Activated naive CD4-positive, alpha-beta T cell treated with anti-CD3 and anti-CD28 coated beads for 36 hours (primary cell): ENCODE data around the gene EFCAB9. TPM values are rescaled to one million over a fixed set of nuclear protein-coding genes. Genes with fewer than 3 reads are reported as not detected.
"Not testable (repeated sequence)": the region's sequence is repeated elsewhere in the genome, so short reads cannot be mapped to it uniquely, and the experiment has no call there.

Experiments used
- CTCF ChIA-PET: fragments of 350-600 bp; sonication (Branson Sonifier 250); formaldehyde crosslinking; loops from one replicate; lab custom pipeline; 2021; ENCODE audit warnings: antibody characterized with exemption; lab: Charles Lee
- DNase-seq: peaks from one replicate; pipeline ENCODE4 v3.0.0-alpha.2; 2020
- H3K27ac Mint-ChIP-seq: one replicate; pipeline ENCODE4 v1.8.0; 2021; ENCODE audit warnings: mild to moderate bottlenecking, mixed read lengths
- H3K27me3 Mint-ChIP-seq: one replicate; pipeline ENCODE4 v1.8.0; 2021; ENCODE audit warnings: low read depth, mixed read lengths
- H3K36me3 Mint-ChIP-seq: one replicate; pipeline ENCODE4 v1.8.0; 2021; ENCODE audit warnings: low read depth, mixed read lengths
- H3K4me1 Mint-ChIP-seq: one replicate; pipeline ENCODE4 v1.8.0; 2021; ENCODE audit warnings: low read depth, mixed read lengths
- H3K4me3 Mint-ChIP-seq: one replicate; pipeline ENCODE4 v1.8.0; 2021; ENCODE audit warnings: mild to moderate bottlenecking, moderate library complexity, mixed read lengths
- H3K9me3 Mint-ChIP-seq: one replicate; pipeline ENCODE4 v1.8.0; 2021; ENCODE audit warnings: mixed read lengths
- intact Hi-C: fragments of 100-400 bp; cut with micrococcal nuclease; formaldehyde crosslinking; loops from one replicate; pipeline ENCODE4 v1.15.1; 2023
- total RNA-seq, 2 experiments: library from RNA; stranded (reverse); gene quantifications; one replicate each; pipeline ENCODE4 v1.2.3, GENCODE V29; 2021

EFCAB9 gene
- total RNA-seq, 2 experiments from 2014 or later = not detected

DNA sequence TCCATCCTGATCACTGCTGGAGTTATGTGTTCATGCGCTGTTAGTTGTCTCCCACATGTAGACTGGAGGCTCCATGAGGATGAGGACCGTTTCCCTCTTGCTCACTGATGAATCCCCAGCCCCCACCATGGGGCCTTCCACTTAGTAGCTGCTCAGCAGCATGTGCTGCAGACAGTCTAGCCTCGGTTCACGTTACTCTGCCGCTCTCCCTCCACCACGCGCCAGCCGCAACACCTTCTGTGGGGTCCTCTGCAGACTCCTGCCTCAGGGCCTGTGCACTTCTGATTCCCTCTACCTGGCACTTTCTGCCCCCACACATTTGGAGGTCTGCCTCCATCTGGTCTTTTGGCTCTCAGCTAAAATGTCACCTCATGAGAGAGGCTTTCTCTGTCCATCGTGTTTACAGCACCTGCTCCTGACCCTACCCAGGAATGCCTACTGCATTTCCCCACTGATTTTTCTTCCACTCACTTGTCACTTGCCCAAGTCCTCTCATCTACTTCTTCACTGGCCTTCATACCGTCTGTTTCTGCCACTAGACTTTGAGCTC is 42.2 kb upstream of the EFCAB9 start:
- intact Hi-C loops = loop anchor here (1.0 kb wide), 3 partner anchors 18 to 40 kb away; no protein-coding TSS in a partner anchor
- Mint-ChIP-seq H3K36me3 (peaks cover 32% of the 10 kb centered on the region), H3K27ac (peak overlapping the region; percentile 91), H3K4me1 (peaks cover 70% of the 10 kb centered on the region), H3K27me3 (no peaks in the 10 kb centered on the region), H3K9me3 (no peaks in the 10 kb centered on the region), H3K4me3 (peak overlapping the region; percentile 64)
- CTCF ChIA-PET = interaction anchor here (0.7 to 1.1 kb wide), 3 partner anchors 23 to 38 kb away, joined by 3 to 4 read pairs (median 3); no protein-coding TSS in a partner anchor
- no peak for DNase-seq

DNA sequence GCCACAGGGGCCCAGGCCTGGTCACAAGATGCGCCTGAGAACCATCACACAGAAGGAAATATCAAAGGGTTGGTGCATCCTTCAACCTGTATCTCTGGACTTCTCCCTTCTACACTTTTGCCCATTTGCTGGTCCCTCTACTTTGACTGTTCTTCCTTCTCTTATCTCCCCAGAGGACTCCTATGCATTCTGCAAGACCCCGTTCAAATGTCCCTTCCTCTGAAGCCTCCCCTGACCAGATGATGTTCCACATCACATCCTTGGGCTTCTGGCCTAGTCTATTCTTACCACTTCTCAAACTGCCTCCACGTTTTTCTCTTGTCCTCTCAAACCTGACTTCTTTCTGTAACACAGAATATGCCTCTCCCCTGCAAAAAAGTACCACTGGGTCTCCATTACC is 40.3 kb upstream of the EFCAB9 start:
- Mint-ChIP-seq H3K27ac (no peak overlapping the region), H3K4me3 (no peak overlapping the region), H3K4me1 (peaks cover 65% of the 10 kb centered on the region), H3K27me3 (no peaks in the 10 kb centered on the region), H3K36me3 (peaks cover 37% of the 10 kb centered on the region), H3K9me3 (no peaks in the 10 kb centered on the region)
- CTCF ChIA-PET = no interaction called here
- intact Hi-C loops = no loop called here
- no peak for DNase-seq

DNA sequence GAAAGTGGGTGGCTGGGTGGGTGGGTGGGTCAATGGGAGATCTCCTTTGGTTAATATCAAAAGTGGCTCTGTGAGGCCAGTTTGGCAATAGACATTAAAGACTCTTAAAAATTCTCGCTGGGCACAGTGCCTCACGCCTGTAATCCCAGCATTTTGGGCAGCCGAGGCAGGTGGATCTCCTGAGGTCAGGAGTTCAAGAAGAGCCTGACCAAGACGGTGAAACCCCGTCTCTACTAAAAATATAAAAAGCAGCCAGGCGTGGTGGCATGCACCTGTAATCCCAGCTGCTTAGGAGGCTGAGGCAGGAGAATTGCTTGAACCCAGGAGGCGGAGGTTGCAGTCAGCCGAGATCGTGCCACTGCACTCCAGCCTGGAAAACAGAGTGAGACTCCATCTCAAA is 38.9 kb upstream of the EFCAB9 start:
- H3K27me3 Mint-ChIP-seq, intact Hi-C loops, H3K4me3 Mint-ChIP-seq, H3K9me3 Mint-ChIP-seq, H3K27ac Mint-ChIP-seq, DNase-seq: not testable (repeated sequence)
- H3K4me1 Mint-ChIP-seq = peaks cover 65% of the 10 kb centered on the region
- H3K36me3 Mint-ChIP-seq = peaks cover 36% of the 10 kb centered on the region
- CTCF ChIA-PET = interaction anchor here (0.7 to 1.1 kb wide), 2 partner anchors 10 to 19 kb away, joined by 3 to 5 read pairs; no protein-coding TSS in a partner anchor

DNA sequence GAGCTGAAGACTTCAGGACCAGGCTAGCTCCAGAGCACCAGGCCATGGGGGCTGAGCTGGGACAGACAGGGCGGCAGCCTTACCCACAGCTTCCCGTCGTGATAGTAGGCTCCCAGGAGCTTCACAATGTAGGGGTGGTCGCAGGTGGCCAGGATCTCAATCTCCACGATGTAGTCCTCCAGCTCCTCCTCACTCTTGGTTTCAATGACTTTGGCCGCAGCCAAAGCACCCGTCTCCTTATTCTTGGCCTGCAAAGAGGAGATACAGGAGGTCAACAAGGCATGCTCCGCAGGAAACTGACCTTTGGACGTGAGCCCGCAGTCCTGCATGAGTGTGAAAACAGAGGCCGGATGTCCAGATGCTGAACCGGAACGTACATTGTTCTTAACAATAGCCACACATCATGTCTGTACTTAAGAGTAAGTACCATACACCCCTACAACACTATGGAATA is 37.4 kb upstream of the EFCAB9 start:
- CTCF ChIA-PET = interaction anchor here (0.8 to 1.1 kb wide), 4 partner anchors 11 to 245 kb away, joined by 3 to 5 read pairs (median 4); no protein-coding TSS in a partner anchor
- H3K4me3 Mint-ChIP-seq = no peak overlapping the region
- intact Hi-C loops = loop anchor here (1.0 kb wide), 1 partner anchor 8 kb away; no protein-coding TSS in a partner anchor
- H3K27ac Mint-ChIP-seq = peak overlapping the region; percentile 44
- H3K36me3 Mint-ChIP-seq = peaks cover 30% of the 10 kb centered on the region
- H3K9me3 Mint-ChIP-seq = no peaks in the 10 kb centered on the region
- DNase-seq = no peak
- H3K4me1 Mint-ChIP-seq = peaks cover 63% of the 10 kb centered on the region
- H3K27me3 Mint-ChIP-seq = no peaks in the 10 kb centered on the region

DNA sequence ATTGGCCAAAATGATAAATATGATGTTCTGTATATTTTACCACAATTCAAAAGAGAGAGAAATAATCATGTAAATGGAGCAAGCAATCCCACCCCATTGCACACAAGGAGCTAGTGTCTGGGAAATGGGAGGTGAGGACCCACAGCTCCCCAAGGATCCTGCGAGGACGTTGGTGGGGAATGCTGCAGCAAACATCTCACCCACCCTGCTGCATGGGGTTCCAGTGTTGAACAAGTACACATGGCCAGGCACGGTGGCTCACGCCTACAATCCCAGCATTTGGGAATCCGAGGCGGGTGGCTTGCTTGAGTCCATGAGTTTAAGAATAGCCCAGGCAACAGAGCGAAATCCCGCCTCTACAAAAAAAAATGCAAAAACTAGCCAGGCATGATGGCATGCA is 35.0 kb upstream of the EFCAB9 start:
- intact Hi-C loops = no loop called here
- Mint-ChIP-seq H3K4me3 (no peak overlapping the region), H3K9me3 (no peaks in the 10 kb centered on the region), H3K27ac (peak overlapping the region; percentile 24), H3K36me3 (peaks cover 20% of the 10 kb centered on the region), H3K27me3 (no peaks in the 10 kb centered on the region), H3K4me1 (peaks cover 65% of the 10 kb centered on the region)
- no peak for DNase-seq
- CTCF ChIA-PET = interaction anchor here (0.9 to 1.9 kb wide), 2 partner anchors 14 to 19 kb away, joined by 3 to 4 read pairs; no protein-coding TSS in a partner anchor

DNA sequence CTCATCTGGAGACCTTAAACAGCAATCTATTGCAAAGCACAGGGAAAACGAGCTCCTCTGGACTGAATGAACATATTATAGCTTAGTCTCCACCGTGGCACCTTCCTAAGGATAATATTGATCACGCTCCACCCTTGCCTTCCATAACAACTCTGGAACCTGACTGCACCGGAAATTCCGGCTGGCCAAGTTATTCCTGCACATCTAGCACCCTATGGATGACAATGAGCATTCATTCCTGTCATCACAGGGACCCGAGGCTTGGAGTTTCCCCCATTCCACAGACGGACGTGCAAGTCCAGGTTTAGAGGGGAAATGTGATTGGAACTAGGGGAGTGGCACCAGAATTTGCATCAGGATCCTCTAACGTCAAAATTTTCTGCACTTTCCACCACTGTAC is 33.5 kb upstream of the EFCAB9 start:
- intact Hi-C loops = no loop called here
- Mint-ChIP-seq H3K4me1 (peaks cover 60% of the 10 kb centered on the region), H3K36me3 (peaks cover 12% of the 10 kb centered on the region), H3K9me3 (no peaks in the 10 kb centered on the region), H3K27ac (peak overlapping the region; percentile 71), H3K4me3 (no peak overlapping the region), H3K27me3 (no peaks in the 10 kb centered on the region)
- DNase-seq = no peak
- CTCF ChIA-PET = interaction anchor here (0.6 kb wide), 1 partner anchor 222 kb away, joined by 3 read pairs; no protein-coding TSS in a partner anchor

DNA sequence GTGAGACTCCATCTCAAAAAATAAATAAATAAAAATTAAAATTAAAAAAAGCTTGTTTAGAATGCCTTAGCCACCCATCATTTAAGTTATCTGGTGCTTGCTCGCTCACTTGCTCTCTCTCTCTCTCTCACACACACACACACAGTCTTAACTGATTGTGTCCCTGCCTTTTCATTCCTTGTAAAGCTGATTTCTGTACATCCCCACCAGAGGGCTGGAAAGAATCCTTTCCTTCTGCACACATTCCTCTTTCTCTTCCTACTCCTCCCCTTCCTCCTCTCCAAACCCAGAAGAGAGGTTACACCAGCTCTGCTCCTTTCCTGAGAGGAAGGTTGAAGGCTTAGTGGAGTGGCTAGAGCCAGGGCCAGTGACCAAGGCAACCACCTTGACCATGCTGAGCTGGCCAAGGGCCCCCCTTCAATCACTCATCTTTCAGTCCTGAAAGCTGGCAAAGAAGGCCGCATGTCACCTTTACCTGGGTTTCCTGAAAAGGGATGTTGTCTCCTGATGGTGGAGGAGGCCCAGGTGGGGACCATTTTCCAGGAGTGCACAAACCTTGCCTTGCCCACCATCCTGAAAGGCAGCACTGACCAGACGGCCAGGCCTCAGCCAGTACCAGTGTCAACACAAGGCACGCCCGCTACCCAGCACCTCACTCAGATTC is 31.5 kb upstream of the EFCAB9 start:
- no peaks in the 10 kb centered on the region for H3K9me3 Mint-ChIP-seq
- H3K4me3 Mint-ChIP-seq = no peak overlapping the region
- intact Hi-C loops = no loop called here
- CTCF ChIA-PET = interaction anchor here (0.5 to 4.5 kb wide), 5 partner anchors 9 to 50 kb away, joined by 4 to 21 read pairs (median 4); partner anchors contain the start of gene STK10
- H3K27me3 Mint-ChIP-seq = no peaks in the 10 kb centered on the region
- H3K27ac Mint-ChIP-seq = peak overlapping the region; percentile 50
- peaks cover 67% of the 10 kb centered on the region for H3K4me1 Mint-ChIP-seq
- DNase-seq = no peak
- peaks cover 8% of the 10 kb centered on the region for H3K36me3 Mint-ChIP-seq

DNA sequence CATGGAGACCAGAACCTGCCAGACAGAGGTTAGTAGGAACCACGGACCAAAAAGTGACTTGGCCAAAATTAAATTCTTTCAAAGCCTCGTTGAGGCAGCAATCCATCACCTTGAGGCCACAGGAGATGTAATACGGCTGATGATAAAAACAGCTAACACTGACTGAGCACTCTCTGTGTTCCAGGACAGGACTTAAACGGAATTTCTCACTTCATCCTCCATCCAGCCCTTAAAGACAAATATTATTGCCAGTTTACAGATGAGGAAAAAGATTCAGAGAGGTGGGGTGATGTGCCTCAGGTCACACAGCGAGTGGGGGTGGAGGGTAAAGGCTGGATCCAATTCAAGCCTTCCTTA is 31.0 kb upstream of the EFCAB9 start:
- DNase-seq = no peak
- no peaks in the 10 kb centered on the region for H3K27me3 Mint-ChIP-seq
- peaks cover 72% of the 10 kb centered on the region for H3K4me1 Mint-ChIP-seq
- CTCF ChIA-PET = interaction anchor here (0.5 to 4.5 kb wide), 5 partner anchors 8 to 51 kb away, joined by 4 to 21 read pairs (median 4); partner anchors contain the start of gene STK10
- peak overlapping the region; percentile 36 for H3K27ac Mint-ChIP-seq
- H3K9me3 Mint-ChIP-seq = no peaks in the 10 kb centered on the region
- intact Hi-C loops = no loop called here
- H3K36me3 Mint-ChIP-seq = peaks cover 8% of the 10 kb centered on the region
- no peak overlapping the region for H3K4me3 Mint-ChIP-seq

DNA sequence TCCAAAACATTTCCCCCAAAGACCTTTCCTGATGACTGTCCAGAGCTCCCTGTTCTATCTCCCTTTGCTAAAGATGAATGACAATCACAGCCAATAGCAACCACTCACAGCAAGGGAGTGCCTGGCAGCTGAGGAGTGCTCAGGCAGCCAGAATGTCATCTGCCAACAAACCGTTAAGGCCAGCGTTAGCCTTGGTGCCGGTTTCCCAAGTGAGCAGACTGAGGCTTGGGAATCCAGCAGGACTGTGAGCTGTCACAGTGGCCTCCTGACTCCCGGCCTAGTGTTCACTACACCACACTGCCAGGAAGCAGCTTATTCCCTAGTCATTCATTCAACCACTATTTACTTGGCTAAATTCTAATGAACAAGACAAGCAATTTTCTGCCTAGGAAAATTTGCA is 30.6 kb upstream of the EFCAB9 start:
- CTCF ChIA-PET = interaction anchor here (1.1 to 4.5 kb wide), 2 partner anchors 10 to 25 kb away, joined by 4 to 21 read pairs; partner anchors contain the start of gene STK10
- H3K9me3 Mint-ChIP-seq = no peaks in the 10 kb centered on the region
- DNase-seq = no peak
- peaks cover 74% of the 10 kb centered on the region for H3K4me1 Mint-ChIP-seq
- H3K27me3 Mint-ChIP-seq = no peaks in the 10 kb centered on the region
- intact Hi-C loops = no loop called here
- peak overlapping the region; percentile 36 for H3K27ac Mint-ChIP-seq
- no peak overlapping the region for H3K4me3 Mint-ChIP-seq
- H3K36me3 Mint-ChIP-seq = peaks cover 8% of the 10 kb centered on the region

DNA sequence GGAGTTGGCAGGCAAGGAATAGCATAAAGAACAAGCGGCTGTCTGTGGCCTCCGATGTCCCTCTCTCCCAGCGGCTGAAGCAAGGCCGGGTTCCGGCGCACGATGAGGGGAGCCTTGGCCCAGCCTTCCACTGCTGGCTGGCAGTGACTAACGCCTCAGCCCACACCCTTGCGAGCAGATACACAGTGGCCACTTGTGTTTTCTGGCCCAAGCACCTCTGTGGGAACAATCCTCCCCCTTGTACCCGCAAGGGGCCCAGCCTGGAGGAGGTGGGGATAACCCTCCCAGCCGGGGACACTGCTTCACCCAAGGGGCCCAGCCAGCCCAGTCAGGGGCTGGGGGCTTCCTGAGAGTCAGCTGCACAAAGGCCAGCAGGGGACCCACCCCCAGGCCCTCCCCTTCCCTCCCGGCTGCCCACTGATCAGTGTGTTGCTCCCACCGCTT is 29.2 kb upstream of the EFCAB9 start:
- peaks cover 5% of the 10 kb centered on the region for H3K36me3 Mint-ChIP-seq
- H3K27ac Mint-ChIP-seq = no peak overlapping the region
- H3K4me3 Mint-ChIP-seq = no peak overlapping the region
- no peaks in the 10 kb centered on the region for H3K9me3 Mint-ChIP-seq
- peaks cover 76% of the 10 kb centered on the region for H3K4me1 Mint-ChIP-seq
- no peaks in the 10 kb centered on the region for H3K27me3 Mint-ChIP-seq
- intact Hi-C loops = loop anchor here (1.0 kb wide), 1 partner anchor 8 kb away; no protein-coding TSS in a partner anchor
- DNase-seq = no peak
- CTCF ChIA-PET = interaction anchor here (1.9 to 4.5 kb wide), 2 partner anchors 9 to 24 kb away, joined by 6 to 21 read pairs; partner anchors contain the start of gene STK10

DNA sequence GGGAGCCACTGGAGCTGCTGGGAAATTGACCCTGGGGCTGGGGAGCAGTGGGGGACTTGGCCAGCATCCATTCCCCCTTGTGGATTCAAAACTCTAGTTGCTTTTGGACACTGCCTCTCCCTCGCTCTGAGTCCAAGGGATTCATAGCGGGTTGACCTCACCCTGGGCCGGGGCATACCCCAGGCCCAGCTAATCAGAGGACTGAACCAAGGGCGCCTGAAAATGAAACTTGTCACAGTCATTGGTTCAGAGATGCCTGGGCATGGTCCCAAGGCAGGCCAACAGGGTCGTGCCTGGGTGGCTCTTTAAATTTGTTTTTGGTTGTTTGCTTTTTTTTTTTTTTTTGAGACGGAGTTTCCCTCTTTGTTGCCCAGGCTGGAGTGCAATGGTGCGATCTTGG is 28.5 kb upstream of the EFCAB9 start:
- H3K36me3 Mint-ChIP-seq = peaks cover 8% of the 10 kb centered on the region
- H3K4me1 Mint-ChIP-seq = peaks cover 77% of the 10 kb centered on the region
- no peak overlapping the region for H3K27ac Mint-ChIP-seq
- CTCF ChIA-PET = interaction anchor here (1.9 to 4.5 kb wide), 2 partner anchors 8 to 23 kb away, joined by 6 to 21 read pairs; partner anchors contain the start of gene STK10
- intact Hi-C loops = no loop called here
- DNase-seq = no peak
- H3K27me3 Mint-ChIP-seq = no peaks in the 10 kb centered on the region
- H3K9me3 Mint-ChIP-seq = no peaks in the 10 kb centered on the region
- H3K4me3 Mint-ChIP-seq = no peak overlapping the region

DNA sequence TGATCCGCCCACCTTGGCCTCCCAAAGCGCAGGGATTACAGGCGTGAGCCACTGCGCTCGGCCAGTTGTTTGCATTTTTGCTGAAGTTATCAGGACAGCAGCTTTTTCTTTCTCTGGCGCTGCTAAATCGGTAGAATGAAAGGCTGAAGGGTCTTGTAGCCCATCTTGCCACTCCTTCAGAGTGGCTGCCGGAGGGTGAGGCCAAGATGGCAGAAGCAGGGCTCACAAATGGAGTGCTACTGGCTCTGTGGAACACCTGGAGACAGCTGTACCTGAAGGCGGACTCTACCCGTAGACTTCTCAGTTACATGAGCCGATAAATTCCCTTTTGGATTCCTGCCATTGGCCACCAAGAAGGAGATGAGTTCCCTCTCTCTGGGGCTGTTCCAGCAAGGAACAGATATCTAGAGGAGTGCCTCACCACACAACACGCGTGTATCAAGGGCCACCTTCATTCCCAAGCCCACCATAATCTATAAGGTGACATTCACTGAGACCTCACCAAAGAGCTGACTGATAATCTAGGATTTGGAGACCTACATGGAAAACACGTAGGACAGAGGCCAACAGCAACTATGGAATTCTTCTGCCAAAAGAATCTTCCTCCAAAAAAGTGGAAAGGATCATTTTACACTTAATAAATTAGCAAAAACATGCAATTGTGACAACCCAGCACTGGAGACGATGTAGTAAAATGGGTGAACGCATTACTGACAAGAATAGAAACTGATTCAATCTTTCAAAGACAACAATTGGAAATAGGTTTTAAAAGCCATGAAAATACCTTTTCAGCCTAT is 27.7 kb upstream of the EFCAB9 start:
- Mint-ChIP-seq H3K9me3 (no peaks in the 10 kb centered on the region), H3K27ac (no peak overlapping the region), H3K4me1 (peaks cover 79% of the 10 kb centered on the region), H3K27me3 (no peaks in the 10 kb centered on the region), H3K36me3 (peaks cover 8% of the 10 kb centered on the region), H3K4me3 (no peak overlapping the region)
- CTCF ChIA-PET = no interaction called here
- no peak for DNase-seq
- intact Hi-C loops = no loop called here
